ENCODE measurements around the gene MMP17. TPM values are rescaled to one million over a fixed set of nuclear protein-coding genes. Genes with fewer than 3 reads are reported as not detected.

MMP17 gene
- polyA plus RNA-seq, 3 donors, result 2.8 to 78.3 (median 3.0) TPM

DNA sequence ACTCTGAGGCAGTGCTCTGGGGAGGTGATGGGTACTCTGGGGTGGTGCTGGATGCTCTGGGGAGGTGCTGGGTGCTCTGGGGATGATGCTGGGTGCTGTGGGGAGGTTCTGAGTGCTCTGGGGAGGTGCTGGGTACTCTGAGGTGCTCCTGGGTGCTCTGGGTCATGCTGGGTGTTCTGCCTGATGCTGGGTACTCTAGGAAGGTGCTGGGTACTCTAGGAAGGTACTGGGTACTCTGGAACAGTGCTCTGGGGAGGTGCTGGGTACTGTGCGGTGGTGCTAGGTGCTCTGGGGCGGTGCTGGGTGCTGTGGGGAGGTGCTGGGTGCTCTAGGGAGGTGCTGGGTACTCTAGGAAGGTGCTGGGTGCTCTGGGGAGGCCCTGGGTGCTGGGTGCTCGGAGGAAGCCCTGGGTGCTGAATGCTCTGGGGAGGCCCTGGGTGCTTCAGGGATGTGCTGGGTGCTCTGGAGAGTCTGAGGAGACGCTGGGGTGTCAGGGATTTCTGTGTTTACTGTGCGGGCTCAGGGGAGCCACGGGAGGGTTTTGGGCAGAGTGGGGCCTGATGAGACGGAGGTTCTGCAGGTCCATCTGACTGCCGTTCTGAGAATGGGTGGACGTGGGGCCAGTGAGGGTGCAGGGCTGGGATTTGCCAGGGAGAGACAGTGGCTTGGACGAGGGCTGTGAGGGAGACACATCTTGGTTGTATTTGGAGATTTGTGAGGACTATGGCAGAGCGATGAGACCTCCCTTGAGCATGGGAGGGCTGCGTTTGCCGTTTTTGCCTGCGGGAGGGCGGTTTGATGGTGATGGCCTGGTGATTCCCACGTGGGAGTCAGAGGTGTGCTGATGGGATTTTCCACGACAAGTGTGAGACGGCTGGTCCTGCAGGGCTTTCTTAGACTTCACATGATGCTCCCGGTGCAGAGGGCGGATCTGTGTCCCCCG lies 30.0 kb downstream of the MMP17 start:
- Histone ChIP-seq H3K4me1 (ENCODE audit: control insufficient read depth in 1 of 2, insufficient read depth in 2 of 2, low read length in 2 of 2) (peaks cover 36% of the 10 kb centered on the region in 2 donors), H3K36me3 (replicated peaks in 1 of 2; ENCODE audit: control insufficient read depth in 1 of 2, insufficient read depth in 2 of 2, low read length in 2 of 2) (no peaks in the 10 kb centered on the region), H4K20me1 (ENCODE audit: insufficient read depth, low read length) (no peaks in the 10 kb centered on the region), H3K27me3 (ENCODE audit: control insufficient read depth in 2 of 2, insufficient read depth in 2 of 2, low read length in 2 of 2) (no peaks in the 10 kb centered on the region), H3K9me3 (replicated peaks in 1 of 2; ENCODE audit: control insufficient read depth in 1 of 2, insufficient read depth in 1 of 2, low read length in 2 of 2) (no peaks in the 10 kb centered on the region), H2AFZ (ENCODE audit: insufficient read depth, low read depth, low read length, poor library complexity, severe bottlenecking) (no peak overlapping the region), H3K4me2 (replicated peaks; ENCODE audit: extremely low read depth, low read length, poor library complexity, severe bottlenecking) (no peak overlapping the region), H3K9ac (ENCODE audit: insufficient read depth, low read length, poor library complexity, severe bottlenecking) (no peak overlapping the region), H3K79me2 (ENCODE audit: insufficient read depth, low read length) (no peaks in the 10 kb centered on the region), H3K4me3 (replicated peaks in 1 of 3; ENCODE audit: low read depth in 2 of 3, low read length in 3 of 3) (no peak overlapping the region), H3K27ac (ENCODE audit: low read depth in 1 of 2, low read length in 2 of 2) (no peak overlapping the region)
- H3K4me1 Mint-ChIP-seq, result peaks cover 33% of the 10 kb centered on the region
- no peak for DNase-seq
- H3K9me3 Mint-ChIP-seq, result peaks cover 0 to 2% (median 0%) of the 10 kb centered on the region in 7 donors
- peaks cover 8 to 13% (median 12%) of the 10 kb centered on the region in 3 donors for H3K27me3 Mint-ChIP-seq (ENCODE audit: low read depth in 3 of 3)
- H3K27ac Mint-ChIP-seq, result peak overlapping the region in 2 of 7 donors; percentile 12 to 37
- intact Hi-C loops (cut with micrococcal nuclease), result no loop called here
- TF ChIP-seq, protein P1, sequence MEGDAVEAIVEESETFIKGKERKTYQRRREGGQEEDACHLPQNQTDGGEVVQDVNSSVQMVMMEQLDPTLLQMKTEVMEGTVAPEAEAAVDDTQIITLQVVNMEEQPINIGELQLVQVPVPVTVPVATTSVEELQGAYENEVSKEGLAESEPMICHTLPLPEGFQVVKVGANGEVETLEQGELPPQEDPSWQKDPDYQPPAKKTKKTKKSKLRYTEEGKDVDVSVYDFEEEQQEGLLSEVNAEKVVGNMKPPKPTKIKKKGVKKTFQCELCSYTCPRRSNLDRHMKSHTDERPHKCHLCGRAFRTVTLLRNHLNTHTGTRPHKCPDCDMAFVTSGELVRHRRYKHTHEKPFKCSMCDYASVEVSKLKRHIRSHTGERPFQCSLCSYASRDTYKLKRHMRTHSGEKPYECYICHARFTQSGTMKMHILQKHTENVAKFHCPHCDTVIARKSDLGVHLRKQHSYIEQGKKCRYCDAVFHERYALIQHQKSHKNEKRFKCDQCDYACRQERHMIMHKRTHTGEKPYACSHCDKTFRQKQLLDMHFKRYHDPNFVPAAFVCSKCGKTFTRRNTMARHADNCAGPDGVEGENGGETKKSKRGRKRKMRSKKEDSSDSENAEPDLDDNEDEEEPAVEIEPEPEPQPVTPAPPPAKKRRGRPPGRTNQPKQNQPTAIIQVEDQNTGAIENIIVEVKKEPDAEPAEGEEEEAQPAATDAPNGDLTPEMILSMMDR (IDR thresholded peaks at IDR 0.05), result no peak
- no peaks in the 10 kb centered on the region for H3K36me3 Mint-ChIP-seq
- H3K4me3 Mint-ChIP-seq, result no peak overlapping the region
- WGBS (ENCODE audit: insufficient coverage), result 94% methylated on average over 20 of the region's 21 CpGs

DNA sequence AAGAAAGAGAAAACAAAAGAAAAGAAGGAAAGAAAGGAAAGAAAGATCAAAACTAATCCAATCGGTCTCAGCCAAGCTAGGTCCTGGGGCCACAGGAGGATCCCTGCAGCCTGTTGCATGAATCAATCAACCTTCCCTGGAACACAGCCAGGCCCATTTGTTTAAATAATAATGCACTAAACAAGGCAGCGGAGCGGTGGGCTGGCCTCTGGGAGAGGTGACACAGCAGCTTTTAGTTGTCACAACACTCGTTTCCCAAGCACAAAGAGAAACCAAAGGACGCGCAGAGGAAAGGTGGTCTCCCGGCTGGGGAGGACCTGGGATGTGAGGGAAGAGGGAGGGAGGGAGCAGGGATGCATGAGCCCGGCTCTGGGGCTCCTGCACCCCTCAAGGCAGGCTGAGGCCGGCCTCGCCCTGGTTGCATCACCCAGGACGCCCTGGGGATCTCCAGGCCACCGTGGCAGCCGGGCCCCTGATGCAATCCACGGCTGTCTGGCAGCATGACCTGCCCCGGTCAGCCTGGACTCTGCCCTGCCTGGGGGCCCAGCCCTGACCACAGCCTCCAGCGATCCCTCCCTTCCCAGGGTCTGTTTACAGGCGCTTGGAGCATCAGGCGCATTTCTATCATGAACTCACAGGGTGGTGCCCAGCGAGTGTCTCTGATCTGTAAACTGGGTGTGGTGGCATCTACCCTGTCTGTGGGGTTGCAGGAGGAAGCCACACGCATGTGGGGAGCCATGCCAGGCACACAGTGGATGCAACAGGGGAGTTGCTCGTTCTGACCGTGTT lies 32.5 kb downstream of the MMP17 start:
- peak overlapping the region; percentile 35 to 71 (median 37) for H3K4me3 ChIP-seq (replicated peaks in 1 of 3; ENCODE audit: low read depth in 2 of 3, low read length in 3 of 3)
- 1% methylated on average over 16 of the region's 22 CpGs for WGBS (ENCODE audit: insufficient coverage)
- Mint-ChIP-seq H3K9me3 (peaks cover 0 to 2% (median 0%) of the 10 kb centered on the region in 7 donors), H3K36me3 (no peaks in the 10 kb centered on the region), H3K27ac (peak overlapping the region; percentile 97 to 99 (median 98)), H3K4me1 (peaks cover 40% of the 10 kb centered on the region), H3K27me3 (ENCODE audit: low read depth in 3 of 3) (peaks cover 6 to 10% (median 8%) of the 10 kb centered on the region in 3 donors), H3K4me3 (peak overlapping the region; percentile 78 to 89)
- DNase-seq, result peak; percentile 95 to 96 (median 95)
- peak overlapping the region; percentile 66 for H3K9ac ChIP-seq (ENCODE audit: insufficient read depth, low read length, poor library complexity, severe bottlenecking)
- no peaks in the 10 kb centered on the region for H3K27me3 ChIP-seq (ENCODE audit: control insufficient read depth in 2 of 2, insufficient read depth in 2 of 2, low read length in 2 of 2)
- H2AFZ ChIP-seq (ENCODE audit: insufficient read depth, low read depth, low read length, poor library complexity, severe bottlenecking), result peak overlapping the region; percentile 67
- intact Hi-C loops (cut with micrococcal nuclease), result loop anchor here (5.0 kb wide), 1 partner anchor 37 kb away; no protein-coding TSS in a partner anchor
- H4K20me1 ChIP-seq (ENCODE audit: insufficient read depth, low read length), result no peaks in the 10 kb centered on the region
- peak overlapping the region; percentile 85 to 92 for H3K27ac ChIP-seq (ENCODE audit: low read depth in 1 of 2, low read length in 2 of 2)
- H3K9me3 ChIP-seq (replicated peaks in 1 of 2; ENCODE audit: control insufficient read depth in 1 of 2, insufficient read depth in 1 of 2, low read length in 2 of 2), result no peaks in the 10 kb centered on the region
- H3K79me2 ChIP-seq (ENCODE audit: insufficient read depth, low read length), result no peaks in the 10 kb centered on the region
- no peaks in the 10 kb centered on the region for H3K36me3 ChIP-seq (replicated peaks in 1 of 2; ENCODE audit: control insufficient read depth in 1 of 2, insufficient read depth in 2 of 2, low read length in 2 of 2)
- TF ChIP-seq, protein P1 (IDR thresholded peaks at IDR 0.05), result no peak
- H3K4me2 ChIP-seq (replicated peaks; ENCODE audit: extremely low read depth, low read length, poor library complexity, severe bottlenecking), result peak overlapping the region; percentile 77
- H3K4me1 ChIP-seq (ENCODE audit: control insufficient read depth in 1 of 2, insufficient read depth in 2 of 2, low read length in 2 of 2), result peaks cover 42 to 45% of the 10 kb centered on the region in 2 donors
